HL-60 (cell line): ENCODE results near the gene GMDS.

Experiments used
- DNase-seq, 2 experiments: peaks; one replicate each; pipeline ENCODE4 v3.0.0-alpha.2; 2010 to 2020; ENCODE audit warnings: low read depth in 1 of 2, low spot score in 1 of 2
- H3K27ac ChIP-seq: fragments of 250-450 bp; sonication (Bioruptor Pico); replicated peaks from 2 replicates; pipeline ENCODE4 v1.5.1; 2020; ENCODE audit warnings: mild to moderate bottlenecking, moderate library complexity
- H3K27me3 ChIP-seq: fragments of 250-450 bp; sonication (Bioruptor Pico); 2 replicates; pipeline ENCODE4 v1.5.1; 2021; ENCODE audit warnings: mild to moderate bottlenecking, moderate library complexity; ENCODE audit not compliant: insufficient read depth, poor library complexity, severe bottlenecking
- H3K4me3 ChIP-seq: replicated peaks from 2 replicates; pipeline ENCODE4 v1.5.1; 2011; ENCODE audit warnings: mild to moderate bottlenecking, control low read depth, low read length; ENCODE audit not compliant: insufficient read depth
- CTCF ChIP-seq: IDR thresholded peaks from one replicate; pipeline ENCODE4 v1.5.1; 2011; ENCODE audit warnings: low read length, control low read depth, inconsistent platforms; ENCODE audit not compliant: insufficient read depth
- GABPA ChIP-seq: IDR thresholded peaks from 2 replicates; pipeline ENCODE4 v1.6.1; 2012; ENCODE audit warnings: low read depth
- POLR2AphosphoS5 ChIP-seq: IDR thresholded peaks from 2 replicates; pipeline ENCODE4 v1.6.1; 2012; ENCODE audit warnings: low read depth
- REST ChIP-seq: IDR thresholded peaks from 2 replicates; pipeline ENCODE4 v1.6.1; 2012; ENCODE audit warnings: low read depth; ENCODE audit not compliant: insufficient replicate concordance
- SPI1 ChIP-seq: IDR thresholded peaks from 2 replicates; pipeline ENCODE4 v1.6.1; 2012; ENCODE audit warnings: low read depth, mild to moderate bottlenecking, borderline replicate concordance

Gene GMDS

DNA sequence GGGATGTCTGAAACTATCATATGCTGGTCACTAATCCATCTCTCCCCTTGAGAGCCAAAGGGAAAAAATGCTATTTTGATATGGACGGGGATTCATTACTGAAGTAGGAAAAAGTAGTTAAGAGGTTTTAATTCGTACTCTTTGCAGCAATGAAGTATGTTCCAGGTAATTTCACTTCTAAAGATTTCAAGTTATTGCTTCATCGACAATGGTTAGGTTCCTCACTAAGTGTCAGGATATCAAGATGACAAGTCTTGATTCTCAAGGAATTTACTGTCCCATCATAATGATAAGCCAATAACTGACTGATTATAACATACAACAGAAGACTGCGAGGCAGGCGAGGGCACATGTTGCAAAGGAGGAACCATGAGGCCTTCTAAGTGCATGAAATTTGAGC, 57.0 kb downstream of the GMDS start:
- Histone ChIP-seq H3K4me3 (no peak overlapping the region), H3K27ac (no peak overlapping the region), H3K27me3 (no peaks in the 10 kb centered on the region)
- DNase-seq = no peak
- TF ChIP-seq GABPA (no peak), SPI1 (no peak), POLR2AphosphoS5 (no peak), REST (no peak), CTCF (no peak)

DNA sequence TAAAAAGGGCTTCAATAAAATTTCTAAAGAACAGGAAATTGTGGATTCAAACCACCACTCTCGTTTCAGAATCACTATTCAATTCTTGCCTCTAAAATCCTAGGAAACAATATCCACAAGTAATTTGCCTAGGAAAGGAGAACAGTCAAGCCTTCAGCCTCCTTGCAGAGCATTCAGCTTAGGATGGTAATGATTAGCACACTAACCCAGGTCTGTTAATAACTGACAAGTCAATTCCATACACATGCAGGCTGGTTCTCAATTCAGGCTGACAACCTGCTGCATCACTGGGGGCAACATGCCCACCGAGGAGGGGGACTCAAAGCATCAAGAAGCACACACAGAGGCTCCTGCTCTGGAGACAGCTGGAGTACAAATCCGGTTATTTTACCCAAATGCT, 57.6 kb downstream of the GMDS start:
- no peak for DNase-seq
- Histone ChIP-seq H3K4me3 (no peak overlapping the region), H3K27me3 (no peaks in the 10 kb centered on the region), H3K27ac (no peak overlapping the region)
- TF ChIP-seq POLR2AphosphoS5 (no peak), GABPA (no peak), REST (no peak)

GRCh38 chr6:2186516-2186915, 58.9 kb downstream of the GMDS start:
- DNase-seq = no peak
- H3K27ac ChIP-seq = no peak overlapping the region
- no peak overlapping the region for H3K4me3 ChIP-seq
- no peak for TF ChIP-seq CTCF
- no peak for TF ChIP-seq REST
- no peak for TF ChIP-seq GABPA
- TF ChIP-seq SPI1 = no peak
- TF ChIP-seq POLR2AphosphoS5 = no peak
- H3K27me3 ChIP-seq = no peaks in the 10 kb centered on the region

DNA sequence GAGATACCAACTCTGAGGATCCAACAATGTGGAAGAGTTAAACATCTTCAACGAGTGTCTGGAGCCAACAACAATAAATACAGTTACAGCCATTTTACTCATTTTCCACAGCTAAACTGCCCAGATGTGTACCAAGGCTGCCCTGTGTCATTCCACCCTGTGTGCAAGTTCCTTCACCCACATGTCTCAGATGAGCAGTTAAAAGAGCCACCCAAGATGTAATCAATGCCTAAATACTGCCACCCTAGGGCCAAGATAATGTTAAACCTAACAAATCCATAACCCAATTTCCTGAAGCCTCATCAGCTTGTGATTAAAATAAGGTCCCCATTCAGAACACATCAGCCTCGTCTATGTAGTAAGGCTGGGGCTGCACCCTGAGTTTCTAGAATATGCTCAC, 59.9 kb downstream of the GMDS start:
- Histone ChIP-seq H3K27me3 (no peaks in the 10 kb centered on the region), H3K4me3 (no peak overlapping the region), H3K27ac (no peak overlapping the region)
- TF ChIP-seq SPI1 = no peak
- no peak for TF ChIP-seq GABPA
- TF ChIP-seq CTCF = no peak
- no peak for TF ChIP-seq POLR2AphosphoS5
- no peak for TF ChIP-seq REST
- no peak for DNase-seq
